T-helper 22 cell (primary cell): ENCODE data around the gene ATAT1.
"Not testable (repeated sequence)": the region's sequence is repeated elsewhere in the genome, so short reads cannot be mapped to it uniquely, and the experiment has no call there.

Experiments
- DNase-seq: peaks from one replicate; pipeline ENCODE4 v3.0.0-alpha.2; 2020; ENCODE audit warnings: low read depth

ATAT1 gene

DNA sequence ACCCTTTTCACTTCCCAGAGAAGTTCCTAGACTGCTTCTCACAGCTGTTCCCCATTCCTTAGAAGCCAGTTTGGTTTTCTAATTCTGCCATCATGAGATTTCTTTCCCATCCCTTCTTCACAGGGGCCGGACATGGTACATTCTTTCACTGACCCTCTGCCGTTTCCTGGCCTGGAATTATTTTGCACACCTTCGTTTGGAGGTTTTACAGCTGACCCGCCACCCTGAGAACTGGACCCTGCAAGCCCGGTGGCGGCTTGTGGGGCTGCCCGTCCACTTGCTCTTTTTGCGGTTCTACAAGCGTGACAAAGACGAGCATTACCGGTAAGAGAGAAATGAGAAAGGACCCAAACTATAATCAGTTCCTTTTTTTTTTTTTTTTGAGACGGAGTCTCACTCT is 24.5 kb downstream of the ATAT1 start:
- DNase-seq = no peak

DNA sequence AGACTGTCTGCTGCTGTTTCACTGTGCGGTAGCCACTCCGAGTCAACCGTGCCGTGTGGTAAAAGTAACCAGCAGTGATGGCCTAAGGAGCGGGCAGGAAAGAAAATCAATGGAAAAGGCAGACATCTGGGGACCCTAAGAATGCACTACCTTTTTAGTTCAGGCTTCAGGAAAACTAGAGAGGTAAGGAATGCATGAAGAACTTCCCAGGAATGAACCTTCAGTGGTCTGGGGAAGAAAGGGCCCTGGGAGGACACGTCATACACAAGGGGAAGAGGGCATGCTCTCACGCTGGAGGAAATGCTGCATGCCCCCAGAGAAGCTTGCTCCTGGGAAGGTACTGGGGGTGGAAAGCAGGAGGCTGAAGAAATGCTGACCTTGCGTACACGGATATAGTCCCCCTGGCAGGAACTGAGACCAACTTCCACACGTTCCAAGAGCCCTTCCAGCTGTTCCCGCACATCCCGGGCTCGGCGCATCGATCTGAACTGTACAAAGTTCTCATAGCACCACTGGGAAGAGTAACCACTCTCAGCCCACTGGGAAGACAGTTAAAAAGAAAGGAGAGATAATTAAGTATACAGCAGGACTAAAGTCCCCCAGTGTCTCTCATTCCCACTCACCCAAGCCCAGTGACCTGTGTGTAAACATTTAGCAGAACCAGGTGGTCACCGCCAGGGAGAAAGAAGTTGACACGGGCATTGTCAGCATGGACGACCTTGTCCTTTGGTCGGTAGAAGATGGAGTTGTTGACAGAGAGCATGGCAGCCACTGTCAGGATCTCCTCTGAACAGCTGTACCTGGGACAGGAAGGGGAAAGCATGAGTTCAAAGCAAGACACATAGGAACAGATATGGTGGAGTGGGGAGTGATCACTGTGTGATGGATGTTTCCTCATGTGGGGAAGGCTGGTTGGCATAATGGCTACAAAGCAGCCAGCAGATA is 28.4 kb downstream of the ATAT1 start:
- DNase-seq = no peak

DNA sequence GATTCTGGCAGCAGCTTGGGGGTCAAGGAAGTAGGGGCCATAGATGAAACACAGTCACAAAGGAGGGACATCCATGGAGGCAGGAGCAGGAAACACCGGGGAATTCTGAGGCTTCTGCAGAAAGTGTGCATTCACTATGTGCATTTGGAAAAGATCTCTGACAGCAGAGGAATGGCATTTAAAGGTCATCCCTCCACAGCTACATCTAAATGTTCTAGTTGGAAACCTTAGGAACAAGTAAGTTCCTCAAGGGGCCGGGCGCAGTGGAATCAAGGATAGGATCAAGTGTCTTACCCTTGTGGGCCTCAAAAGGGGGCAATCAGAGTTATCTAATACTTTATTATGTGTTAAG is 29.0 kb downstream of the ATAT1 start:
- DNase-seq = no peak

DNA sequence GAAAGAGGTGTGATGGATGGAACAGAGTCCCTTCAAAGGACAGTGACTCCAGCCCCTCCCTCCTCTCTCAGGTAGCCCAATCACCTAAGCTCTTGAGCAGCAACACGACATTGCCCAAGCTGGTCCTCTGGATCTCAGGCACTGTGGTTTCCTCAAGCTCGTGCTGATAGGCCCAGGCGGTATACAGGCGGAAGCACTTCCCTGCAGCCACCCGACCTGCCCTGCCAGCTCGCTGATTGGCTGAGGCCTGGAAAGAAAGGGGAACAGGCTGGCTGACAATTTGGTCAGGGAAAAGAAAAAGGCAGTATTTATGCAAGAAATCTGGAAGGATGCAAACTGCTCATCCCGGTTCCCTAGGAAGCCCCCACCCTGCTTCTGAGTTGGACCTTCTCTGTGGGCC is 29.8 kb downstream of the ATAT1 start:
- no peak for DNase-seq

DNA sequence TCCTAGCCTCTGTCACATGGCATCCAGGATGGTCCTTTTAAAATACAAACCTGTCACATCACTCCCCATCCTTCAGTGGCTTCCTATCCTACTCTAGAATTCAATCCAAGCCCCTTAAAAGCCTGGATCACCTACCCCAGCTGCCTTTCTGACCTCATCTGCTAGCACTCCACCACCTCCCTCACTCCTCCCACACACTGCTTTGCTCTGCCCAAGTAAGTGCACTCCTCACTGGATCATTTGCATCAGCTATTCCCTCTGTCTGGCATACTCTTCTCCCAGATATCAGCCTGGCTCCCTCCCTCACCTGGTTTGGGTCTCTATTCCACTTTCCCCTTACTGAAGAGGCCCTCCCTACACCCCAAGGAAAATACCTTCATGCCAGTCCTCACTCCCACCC is 30.8 kb downstream of the ATAT1 start:
- no peak for DNase-seq

DNA sequence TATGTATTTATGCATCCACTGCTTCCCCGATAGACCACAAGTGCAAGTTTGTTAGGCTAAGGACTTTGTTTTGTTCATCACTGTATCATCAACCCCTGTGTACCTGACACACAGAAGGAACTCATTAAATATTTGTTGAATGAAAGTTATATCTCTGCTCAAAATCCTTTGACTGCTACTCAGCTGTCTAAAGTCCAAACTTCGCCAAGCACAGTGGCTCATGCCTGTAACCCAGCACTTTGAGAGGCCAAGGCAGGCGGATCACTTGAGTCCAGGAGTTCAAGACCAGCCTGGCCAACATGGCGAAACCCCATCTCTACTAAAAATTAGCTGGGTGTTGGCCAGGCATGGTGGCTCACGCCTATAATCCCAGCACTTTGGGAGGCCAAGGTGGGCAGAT is 31.2 kb downstream of the ATAT1 start:
- DNase-seq = not testable (repeated sequence)

DNA sequence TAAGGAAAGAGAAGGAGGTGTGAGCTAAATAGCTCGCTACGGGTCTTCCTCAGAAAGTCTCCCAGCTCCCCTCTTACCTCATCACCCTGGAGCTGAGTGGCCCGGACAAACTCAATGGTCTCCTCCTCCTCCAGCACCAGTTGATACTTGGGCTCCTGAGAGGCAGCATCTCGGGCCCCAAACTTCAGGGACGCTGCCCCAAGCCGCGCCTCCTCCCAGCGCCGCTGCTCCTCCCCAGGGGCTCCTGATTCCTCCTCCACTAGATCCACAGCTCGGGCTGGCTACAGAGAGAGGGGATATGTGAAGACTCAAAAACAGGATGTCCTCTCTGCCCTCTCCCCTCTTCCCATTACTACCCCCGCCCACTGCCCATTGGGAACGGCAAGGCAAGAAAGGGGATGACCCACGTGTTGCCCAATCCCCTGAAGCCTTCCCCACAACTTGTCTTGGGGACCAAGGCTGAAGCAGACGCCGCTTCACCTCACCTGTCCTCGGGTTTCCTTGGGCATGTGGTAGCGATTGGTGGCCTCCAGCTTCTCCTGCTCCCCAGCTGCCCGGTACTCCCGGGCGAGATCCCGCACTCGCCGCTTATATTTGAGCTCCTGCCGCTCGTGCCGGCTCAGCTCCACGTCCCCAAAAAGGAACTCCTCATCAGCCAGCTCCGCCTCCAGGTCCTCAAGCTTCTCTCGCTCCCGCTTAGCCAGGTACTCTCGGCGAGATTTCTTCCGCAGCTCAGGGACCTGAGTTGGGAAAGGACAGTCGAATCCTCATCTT is 38.5 kb downstream of the ATAT1 start:
- no peak for DNase-seq

DNA sequence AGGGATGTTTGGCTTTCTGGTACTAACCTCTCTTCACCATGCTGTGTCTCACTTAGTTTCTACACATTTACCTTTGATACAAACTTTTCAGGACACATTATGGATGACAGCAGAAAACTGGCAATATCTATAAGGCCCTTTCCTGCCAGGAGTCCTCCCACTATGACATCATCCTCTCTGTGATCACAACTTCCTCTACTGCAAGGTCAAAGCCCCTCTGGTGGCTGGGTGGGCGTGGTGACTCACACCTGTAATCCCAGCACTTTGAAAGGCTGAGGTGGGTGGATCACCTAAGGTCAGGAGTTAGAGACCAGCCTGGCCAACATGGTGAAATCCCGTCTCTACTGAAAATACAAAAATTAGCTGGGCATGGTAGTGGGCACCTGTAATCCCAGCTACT is 39.6 kb downstream of the ATAT1 start:
- DNase-seq = not testable (repeated sequence)

DNA sequence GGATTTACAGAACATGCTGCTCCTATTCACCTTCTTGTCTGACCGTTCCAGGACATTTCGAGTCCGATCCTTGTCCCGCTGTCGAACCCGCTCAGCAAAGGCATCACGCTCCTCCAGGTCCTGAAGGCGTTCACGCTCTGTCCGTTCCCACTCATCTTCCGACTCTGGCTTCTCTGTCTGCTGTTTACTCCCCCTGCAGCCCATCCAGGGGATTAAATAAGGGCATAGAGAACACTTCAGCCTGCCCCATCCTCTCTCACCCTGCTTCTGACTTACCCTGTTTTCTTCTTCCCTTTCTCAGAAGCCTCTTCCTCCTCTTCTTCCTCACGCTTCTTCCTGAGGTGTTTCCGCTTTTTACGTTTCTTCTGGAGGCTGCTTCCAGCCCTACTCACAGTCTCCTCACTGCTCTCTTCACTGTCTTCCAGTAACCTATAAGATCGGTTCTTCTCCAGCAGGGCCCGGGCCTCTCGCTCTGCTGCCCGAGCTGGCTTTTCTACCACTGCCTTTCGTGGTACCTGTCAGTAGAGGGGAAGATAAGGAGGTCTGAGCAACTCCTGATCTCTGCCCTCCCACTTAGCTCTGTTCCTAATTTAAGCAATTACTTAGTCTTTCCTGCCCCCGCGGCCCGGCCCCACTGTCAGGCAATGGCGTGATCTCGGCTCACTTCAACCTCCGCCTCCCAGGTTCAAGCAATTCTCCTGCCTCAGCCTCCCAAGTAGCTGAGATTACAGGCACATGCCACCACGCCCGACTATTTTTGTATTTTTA is 44.3 kb downstream of the ATAT1 start:
- no peak for DNase-seq

DNA sequence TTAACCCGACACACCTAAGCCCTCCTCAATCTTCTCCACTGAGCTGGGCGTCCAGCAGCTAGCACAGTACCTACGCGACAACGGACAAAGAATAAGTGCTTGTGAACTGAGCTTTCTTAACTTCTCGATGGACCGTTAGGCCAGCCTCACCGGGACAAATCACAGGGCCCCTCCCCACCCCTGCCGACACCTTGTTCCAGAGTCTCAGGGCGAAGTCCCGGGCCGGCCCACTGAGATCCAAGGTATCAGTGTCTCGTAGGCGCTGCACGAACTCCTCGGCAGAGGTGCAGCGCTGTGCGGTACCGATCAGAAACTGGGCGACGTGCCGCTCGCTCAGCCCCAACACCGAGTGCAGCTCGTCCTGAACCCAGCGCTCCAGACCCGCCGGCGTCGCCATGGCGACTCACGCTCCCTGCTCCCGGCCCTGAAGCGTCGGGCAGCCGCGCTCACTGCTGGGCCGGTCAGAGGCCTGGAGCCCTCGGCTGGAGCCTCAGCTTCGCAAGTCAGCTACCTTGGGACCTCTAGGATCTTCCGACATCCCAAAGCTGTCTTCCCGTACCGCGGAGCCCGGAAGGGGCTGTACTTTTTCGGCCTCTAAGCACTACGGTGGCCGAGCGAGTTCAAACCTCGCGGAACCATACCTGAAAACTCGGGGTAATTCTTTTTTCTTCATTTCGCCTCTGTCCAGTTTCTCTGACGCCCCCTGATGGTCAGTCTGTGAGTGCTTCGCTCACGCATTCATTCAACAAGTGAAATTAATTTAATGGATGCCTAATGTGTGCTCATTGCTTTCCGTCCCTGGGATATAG is 46.0 kb downstream of the ATAT1 start, which contains the start of gene DHX16:
Gene DHX16, minus strand, starts transcription at position 562 of the 809 bp plus-strand sequence. Its CDS starts 165 bp downstream, at position 397.
- peak; percentile 81 for DNase-seq

DNA sequence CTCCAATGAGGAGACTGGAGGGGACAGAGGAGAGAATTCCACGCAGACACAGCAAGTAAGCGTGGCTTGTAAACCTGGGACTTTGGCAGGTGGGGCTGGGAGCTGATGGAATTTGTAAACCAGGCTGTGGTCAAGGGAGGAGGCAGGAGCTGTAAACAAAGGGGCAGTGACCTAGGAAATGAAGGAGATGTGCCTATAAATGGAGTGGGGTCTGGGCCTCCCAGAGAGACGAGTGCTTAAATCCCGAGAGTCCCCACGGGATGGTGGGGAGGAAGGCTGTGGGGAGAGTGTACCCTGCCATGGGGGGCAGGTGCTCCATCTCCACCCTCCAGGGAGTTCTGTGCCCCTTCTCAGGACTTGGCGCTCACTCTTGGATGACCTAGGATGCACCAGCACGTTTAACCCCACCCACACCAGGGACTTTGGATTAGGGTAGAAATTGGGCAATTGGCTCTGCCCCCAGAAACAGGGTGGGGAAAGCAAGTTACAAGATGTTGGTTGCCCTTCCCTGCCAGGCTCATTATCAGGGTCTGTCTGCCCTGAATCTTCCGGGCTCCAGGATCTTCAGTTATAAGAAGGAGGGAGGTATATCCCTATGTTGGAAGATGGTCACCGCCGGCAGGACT is 50.1 kb downstream of the ATAT1 start:
- no peak for DNase-seq

DNA sequence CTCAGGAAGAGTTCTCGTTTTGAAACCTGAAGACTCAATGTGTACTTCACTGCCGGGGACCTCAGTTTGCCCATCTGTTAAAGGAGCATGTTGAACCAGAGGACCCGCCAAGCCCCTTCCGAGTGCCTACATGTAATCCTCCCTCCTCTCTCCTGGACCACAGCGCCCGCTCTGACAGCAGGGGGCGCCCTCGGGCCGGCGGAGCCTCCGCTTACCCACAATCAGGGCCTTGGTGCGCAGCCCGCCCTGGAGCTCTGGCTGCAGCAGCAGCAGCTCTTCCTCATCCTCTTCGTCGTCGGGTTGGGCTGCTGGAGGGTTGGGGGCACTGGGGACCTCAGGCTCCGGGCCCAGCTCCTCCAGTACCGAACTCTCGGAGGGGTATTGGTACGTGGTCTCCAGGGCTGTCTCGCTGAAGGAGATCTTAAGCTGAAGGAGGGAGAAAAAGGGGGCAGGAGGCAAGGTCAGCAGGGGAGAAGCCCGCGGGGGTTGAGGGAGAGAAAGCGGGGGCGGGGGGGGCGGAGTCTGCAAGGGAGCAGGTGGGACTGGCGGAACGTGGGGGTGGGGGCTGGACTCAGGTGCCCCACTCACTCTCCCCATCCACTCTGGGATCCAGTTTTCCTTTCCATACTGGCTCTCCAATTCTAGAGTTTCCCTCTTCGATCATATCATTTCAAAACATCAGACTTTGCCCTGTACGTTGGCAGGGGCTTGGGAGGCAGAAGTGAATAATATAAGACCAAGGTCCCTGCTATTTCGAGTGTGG is 52.5 kb downstream of the ATAT1 start:
- DNase-seq = peak; percentile 75

DNA sequence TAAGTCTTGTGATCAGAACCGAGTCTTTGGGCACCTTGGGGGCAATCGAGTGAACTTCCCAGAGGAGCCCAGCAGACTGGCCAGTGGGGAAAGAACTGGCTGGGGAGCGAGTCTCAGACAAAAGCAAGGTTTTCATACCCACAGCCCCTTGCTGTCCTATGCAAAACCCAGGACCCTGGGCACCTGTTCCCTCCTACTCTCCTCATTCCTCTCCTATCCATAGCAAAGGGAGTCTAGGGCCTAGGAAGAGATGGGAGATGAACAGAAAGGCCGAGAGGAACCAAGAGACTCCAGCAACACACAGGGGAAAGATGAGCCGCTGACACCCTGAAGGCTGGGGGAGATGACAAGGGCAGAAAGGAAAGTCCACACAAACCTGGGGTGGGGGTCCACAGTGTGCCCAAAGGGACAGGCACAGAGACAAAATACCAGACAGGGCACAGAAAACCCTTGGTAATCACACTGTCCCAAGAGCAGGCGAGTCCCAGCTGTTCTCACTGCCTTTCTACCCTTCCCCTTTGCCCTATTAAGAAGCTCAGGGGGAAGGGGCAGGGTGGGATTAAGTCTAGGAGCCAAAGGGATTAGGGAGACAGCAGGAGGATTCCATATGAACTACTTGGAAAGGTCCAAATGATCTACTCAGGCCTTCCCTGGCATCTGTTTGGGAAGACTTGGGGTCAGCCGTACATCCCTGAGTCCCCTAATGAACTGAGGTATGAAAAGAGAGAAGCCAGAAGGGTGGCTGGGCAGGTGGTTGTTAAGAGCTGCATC is 53.3 kb downstream of the ATAT1 start:
- no peak for DNase-seq

DNA sequence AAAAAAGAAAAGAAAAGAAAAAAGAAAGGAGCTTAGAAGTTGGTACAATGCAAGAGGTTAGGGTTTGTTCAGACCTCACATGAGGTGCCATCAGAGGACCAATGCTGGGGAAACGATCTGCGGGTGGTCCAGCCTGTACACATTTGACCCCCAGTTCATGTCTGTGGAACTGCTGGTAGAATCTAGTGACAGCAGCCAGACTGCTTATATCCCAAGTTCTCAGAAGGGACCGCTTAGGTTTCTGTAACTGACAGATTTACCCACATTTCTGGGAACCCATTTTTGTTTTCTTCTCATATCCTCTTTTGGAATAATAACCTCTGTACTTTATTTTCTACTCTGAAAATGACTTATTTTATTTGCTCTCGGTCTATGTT is 55.1 kb downstream of the ATAT1 start:
- DNase-seq = no peak

DNA sequence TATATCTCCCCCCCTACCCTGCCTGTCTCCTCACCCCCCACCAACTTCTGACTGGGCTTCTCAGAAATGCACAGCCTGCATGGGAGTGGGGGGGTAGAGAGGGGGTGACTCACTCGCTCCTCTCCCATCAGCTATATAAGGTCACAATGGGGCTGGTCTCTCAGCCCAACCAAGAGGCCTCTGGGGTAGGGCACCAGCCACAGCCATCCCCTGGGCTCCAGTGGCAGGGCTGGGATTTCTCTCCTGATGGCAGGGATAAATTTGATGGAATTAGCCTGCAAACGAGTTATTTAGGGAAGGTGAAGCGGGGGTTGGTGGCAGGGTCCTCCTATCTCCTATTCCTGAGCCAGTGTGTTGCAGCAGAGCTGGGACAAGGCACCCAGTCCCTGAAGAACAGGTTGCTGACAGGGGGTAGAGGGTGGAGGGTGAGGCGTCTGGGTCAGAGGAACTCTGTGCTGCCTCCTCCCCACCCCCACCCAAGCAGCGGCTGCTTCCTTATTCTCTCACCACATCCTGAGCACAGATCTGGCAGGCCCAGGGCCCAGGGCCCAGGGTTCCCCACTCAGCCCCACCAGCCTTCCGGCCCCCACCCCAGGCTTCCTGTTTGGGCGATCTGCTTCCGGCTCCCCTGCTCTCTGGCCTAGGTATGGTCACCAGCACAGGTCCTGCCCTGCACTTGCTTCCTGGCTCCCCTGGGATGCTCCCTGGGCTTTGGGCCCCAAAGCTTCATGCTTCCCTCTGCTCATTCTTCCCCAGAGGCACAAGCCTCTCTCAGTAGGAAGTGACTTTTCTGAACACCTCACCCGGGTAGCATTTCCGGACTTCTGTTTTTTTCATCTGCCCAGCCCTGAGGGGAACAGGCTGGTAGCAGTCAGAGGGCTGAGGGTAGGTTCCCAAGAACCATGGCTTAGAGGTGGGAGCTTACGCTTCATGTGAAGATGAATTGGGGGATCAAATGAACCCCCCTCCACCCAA is 55.8 kb downstream of the ATAT1 start:
- DNase-seq = peak; percentile 87

DNA sequence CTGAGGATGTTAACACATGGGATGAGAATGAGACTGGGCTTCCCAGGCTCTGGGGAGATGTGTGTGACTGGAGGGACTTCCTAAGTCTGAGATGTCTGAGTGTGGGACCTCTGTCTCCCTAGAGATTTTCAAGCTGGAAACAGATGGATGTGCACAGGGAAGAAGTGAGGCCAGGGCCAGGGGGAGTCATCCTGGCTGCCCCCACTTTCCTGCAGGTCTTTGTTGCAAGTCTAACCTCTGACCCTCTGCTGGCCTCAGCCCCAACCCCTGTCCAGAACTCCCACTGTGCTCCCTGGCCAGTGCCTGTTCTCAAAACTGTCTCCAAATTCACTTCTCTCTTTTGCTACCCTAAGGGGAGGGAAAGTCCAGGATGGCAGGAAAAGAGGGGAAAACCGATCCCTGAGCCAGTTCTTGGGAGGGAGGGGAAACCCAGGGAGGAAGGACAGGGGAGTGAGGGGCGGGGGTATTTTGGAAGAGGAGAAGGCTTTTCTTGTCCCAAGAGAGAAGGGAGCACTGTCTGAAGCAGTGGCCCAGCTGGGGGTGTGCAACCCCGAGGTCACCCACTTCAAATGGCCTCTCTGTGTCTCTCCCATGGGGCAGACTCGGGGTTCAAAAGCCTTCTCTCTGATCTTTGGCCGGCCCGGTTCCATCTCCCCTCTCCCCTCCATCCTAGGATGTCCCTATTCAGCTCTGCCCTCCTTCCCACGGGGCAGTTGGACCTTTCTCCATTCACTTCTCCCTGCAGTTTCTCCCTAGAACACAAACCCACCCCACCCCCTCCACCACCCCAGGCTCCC is 56.7 kb downstream of the ATAT1 start:
- DNase-seq = no peak

DNA sequence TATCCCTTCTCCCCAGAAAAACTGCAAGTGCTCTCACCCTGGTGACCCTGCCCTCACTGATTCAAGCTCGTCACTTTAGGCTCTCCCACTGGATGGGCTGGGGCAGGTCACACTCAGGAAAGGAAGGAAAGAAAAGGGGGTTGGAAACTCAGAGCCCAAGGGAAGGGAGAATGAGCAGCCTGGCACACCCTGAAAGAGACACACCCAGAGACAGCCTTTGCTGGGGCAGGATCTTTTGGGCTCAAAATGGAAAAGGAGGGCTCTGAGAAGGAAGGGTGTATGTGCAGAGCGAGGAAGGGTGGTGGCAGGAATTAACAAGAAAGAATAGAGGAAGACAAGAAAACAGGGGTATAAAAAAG is 57.3 kb downstream of the ATAT1 start:
- DNase-seq = no peak
